ENCODE measurements around the gene SPATA19.

DNA sequence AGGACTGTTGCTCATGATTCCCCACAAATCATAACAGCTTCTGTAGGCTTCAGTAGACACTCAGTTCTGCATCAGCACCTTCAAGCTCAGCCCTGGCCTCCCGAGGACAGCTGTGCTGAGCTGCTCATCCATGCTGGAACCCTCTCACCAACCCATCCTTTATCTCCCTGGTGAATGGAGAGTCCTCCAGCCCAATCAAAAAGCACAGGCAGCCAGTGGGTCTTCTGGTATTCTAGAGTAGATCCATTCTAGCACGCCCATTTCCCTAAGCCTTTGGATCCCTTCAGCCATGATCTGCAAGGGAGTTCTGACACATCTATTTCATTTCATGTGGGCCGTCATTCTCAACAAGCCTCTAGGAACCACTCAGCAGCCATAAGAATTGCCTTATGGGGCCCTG lies 44.6 kb upstream of the SPATA19 start:
- TF ChIP-seq, protein P1, sequence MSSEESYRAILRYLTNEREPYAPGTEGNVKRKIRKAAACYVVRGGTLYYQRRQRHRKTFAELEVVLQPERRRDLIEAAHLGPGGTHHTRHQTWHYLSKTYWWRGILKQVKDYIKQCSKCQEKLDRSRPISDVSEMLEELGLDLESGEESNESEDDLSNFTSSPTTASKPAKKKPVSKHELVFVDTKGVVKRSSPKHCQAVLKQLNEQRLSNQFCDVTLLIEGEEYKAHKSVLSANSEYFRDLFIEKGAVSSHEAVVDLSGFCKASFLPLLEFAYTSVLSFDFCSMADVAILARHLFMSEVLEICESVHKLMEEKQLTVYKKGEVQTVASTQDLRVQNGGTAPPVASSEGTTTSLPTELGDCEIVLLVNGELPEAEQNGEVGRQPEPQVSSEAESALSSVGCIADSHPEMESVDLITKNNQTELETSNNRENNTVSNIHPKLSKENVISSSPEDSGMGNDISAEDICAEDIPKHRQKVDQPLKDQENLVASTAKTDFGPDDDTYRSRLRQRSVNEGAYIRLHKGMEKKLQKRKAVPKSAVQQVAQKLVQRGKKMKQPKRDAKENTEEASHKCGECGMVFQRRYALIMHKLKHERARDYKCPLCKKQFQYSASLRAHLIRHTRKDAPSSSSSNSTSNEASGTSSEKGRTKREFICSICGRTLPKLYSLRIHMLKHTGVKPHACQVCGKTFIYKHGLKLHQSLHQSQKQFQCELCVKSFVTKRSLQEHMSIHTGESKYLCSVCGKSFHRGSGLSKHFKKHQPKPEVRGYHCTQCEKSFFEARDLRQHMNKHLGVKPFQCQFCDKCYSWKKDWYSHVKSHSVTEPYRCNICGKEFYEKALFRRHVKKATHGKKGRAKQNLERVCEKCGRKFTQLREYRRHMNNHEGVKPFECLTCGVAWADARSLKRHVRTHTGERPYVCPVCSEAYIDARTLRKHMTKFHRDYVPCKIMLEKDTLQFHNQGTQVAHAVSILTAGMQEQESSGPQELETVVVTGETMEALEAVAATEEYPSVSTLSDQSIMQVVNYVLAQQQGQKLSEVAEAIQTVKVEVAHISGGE (tag by site-specific recombination; conservative IDR thresholded peaks at IDR 0.05; ENCODE audit: low read depth) = no peak
- TF ChIP-seq, protein P2, sequence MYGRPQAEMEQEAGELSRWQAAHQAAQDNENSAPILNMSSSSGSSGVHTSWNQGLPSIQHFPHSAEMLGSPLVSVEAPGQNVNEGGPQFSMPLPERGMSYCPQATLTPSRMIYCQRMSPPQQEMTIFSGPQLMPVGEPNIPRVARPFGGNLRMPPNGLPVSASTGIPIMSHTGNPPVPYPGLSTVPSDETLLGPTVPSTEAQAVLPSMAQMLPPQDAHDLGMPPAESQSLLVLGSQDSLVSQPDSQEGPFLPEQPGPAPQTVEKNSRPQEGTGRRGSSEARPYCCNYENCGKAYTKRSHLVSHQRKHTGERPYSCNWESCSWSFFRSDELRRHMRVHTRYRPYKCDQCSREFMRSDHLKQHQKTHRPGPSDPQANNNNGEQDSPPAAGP (tag by site-specific recombination; IDR thresholded peaks at IDR 0.05) = no peak
- TF ChIP-seq CTCF (tag by site-specific recombination; IDR thresholded peaks at IDR 0.05) = no peak
- TF ChIP-seq REPIN1 (tag by site-specific recombination; IDR thresholded peaks at IDR 0.05; ENCODE audit: low read depth) = no peak
- no peak for TF ChIP-seq YY1 (tag by site-specific recombination; IDR thresholded peaks at IDR 0.05)
- TF ChIP-seq ZNF791 (tag by site-specific recombination; IDR thresholded peaks at IDR 0.05) = no peak
- TF ChIP-seq ZNF510 (tag by site-specific recombination; IDR thresholded peaks at IDR 0.05; ENCODE audit: insufficient replicate concordance) = no peak
- no peak for TF ChIP-seq ZNF175 (tag by site-specific recombination; IDR thresholded peaks at IDR 0.05)
- TF ChIP-seq ZNF548 (tag by site-specific recombination; IDR thresholded peaks at IDR 0.05) = no peak
- TF ChIP-seq ZNF221 (tag by site-specific recombination; IDR thresholded peaks at IDR 0.05; ENCODE audit: borderline replicate concordance) = no peak
- no peak for TF ChIP-seq ZNF214 (tag by site-specific recombination; IDR thresholded peaks at IDR 0.05; ENCODE audit: borderline replicate concordance)
- TF ChIP-seq ZBTB17 (tag by site-specific recombination; IDR thresholded peaks at IDR 0.05) = no peak

Measured in HEK293 (cell line).